H1 (cell line): ENCODE results near the gene RARRES2. TPM values are rescaled to one million over a fixed set of nuclear protein-coding genes. Genes with fewer than 3 reads are reported as not detected.

Source experiments
- CTCF ChIA-PET: fragments of 300-600 bp; sonication (Branson Sonifier 250); formaldehyde crosslinking; loops from one replicate; lab custom pipeline; 2021; ENCODE audit not compliant: partially characterized antibody; lab: Charles Lee
- POLR2A ChIA-PET: fragments of 300-600 bp; sonication (Branson Sonifier 250); formaldehyde crosslinking; loops from one replicate; lab custom pipeline; 2021; ENCODE audit warnings: inconsistent platforms; ENCODE audit not compliant: partially characterized antibody; lab: Charles Lee
- DNase-seq, 2 experiments: peaks; one replicate each; pipeline versions ENCODE4 v3.0.0 to v3.0.0-alpha.2; 2010 to 2022; ENCODE audit warnings: low spot score in 2 of 2, low read depth in 1 of 2, mixed read lengths in 1 of 2
- FAIRE-seq: peaks from 2 replicates; lab custom pipeline; 2011; peaks lifted over from hg19 to GRCh38; lab: Jason Lieb, UNC
- H2AFZ ChIP-seq: 2 replicates; pipeline ENCODE4 v1.8.1; 2012; ENCODE audit warnings: low read length, inconsistent platforms
- H2AK5ac ChIP-seq: 2 replicates; pipeline ENCODE4 v1.6.1; 2013; ENCODE audit warnings: low read depth, low read length
- H2BK120ac ChIP-seq: replicated peaks from 2 replicates; pipeline ENCODE3; 2013; ENCODE audit warnings: low read depth, low read length, inconsistent platforms
- H2BK12ac ChIP-seq: 2 replicates; pipeline ENCODE4 v1.6.1; 2013; ENCODE audit warnings: low read depth, low read length
- H2BK15ac ChIP-seq: 2 replicates; pipeline ENCODE4 v1.6.1; 2013; ENCODE audit warnings: low read length
- H2BK20ac ChIP-seq: 2 replicates; pipeline ENCODE4 v1.6.1; 2013; ENCODE audit warnings: low read length
- H2BK5ac ChIP-seq: 2 replicates; pipeline ENCODE4 v1.6.1; 2013; ENCODE audit warnings: low read depth, low read length
- H3K14ac ChIP-seq: 2 replicates; pipeline ENCODE4 v1.6.1; 2013; ENCODE audit warnings: inconsistent platforms; ENCODE audit not compliant: insufficient read length
- H3K18ac ChIP-seq: 2 replicates; pipeline ENCODE4 v1.6.1; 2013; ENCODE audit warnings: low read length; ENCODE audit errors: extremely low read depth
- H3K23ac ChIP-seq: 2 replicates; pipeline ENCODE4 v1.6.1; 2013; ENCODE audit warnings: inconsistent platforms; ENCODE audit not compliant: insufficient read length
- H3K23me2 ChIP-seq: 2 replicates; pipeline ENCODE4 v1.6.1; 2013; ENCODE audit warnings: low read depth, low read length
- H3K27ac ChIP-seq: 2 replicates; pipeline ENCODE4 v1.6.1; 2011; ENCODE audit warnings: low read depth, low read length, inconsistent platforms
- H3K27me3 ChIP-seq, 4 experiments: replicated peaks in 1 of 4; 1 replicate in 1 of 4; 2 replicates in 3 of 4; pipeline versions ENCODE4 v1.6.1 to v1.8.1; 2011 to 2013; ENCODE audit warnings: low read length in 3 of 4, mild to moderate bottlenecking in 3 of 4, inconsistent platforms in 2 of 4, mixed read lengths in 2 of 4, moderate library complexity in 1 of 4; ENCODE audit not compliant: control insufficient read depth in 3 of 4, insufficient read depth in 3 of 4; ENCODE audit errors: extremely low read depth in 1 of 4
- H3K36me3 ChIP-seq, 4 experiments: 2 replicates each; pipeline versions ENCODE4 v1.6.1 to v1.8.1; 2011 to 2013; ENCODE audit warnings: mild to moderate bottlenecking in 4 of 4, low read length in 3 of 4, moderate library complexity in 2 of 4, control low read depth in 1 of 4, inconsistent platforms in 1 of 4; ENCODE audit not compliant: insufficient read depth in 4 of 4, control insufficient read depth in 2 of 4
- H3K4ac ChIP-seq: replicated peaks from 2 replicates; pipeline ENCODE3; 2013; ENCODE audit warnings: low read length, low read depth, mixed read lengths, inconsistent platforms; ENCODE audit not compliant: insufficient read length
- H3K4me1 ChIP-seq, 4 experiments: replicated peaks in 1 of 4; 1 replicate in 1 of 4; 2 replicates in 3 of 4; pipeline versions ENCODE4 v1.6.1 to v1.8.1; 2011 to 2013; ENCODE audit warnings: low read length in 3 of 4, inconsistent platforms in 2 of 4, mixed read lengths in 1 of 4; ENCODE audit not compliant: insufficient read depth in 4 of 4, control insufficient read depth in 3 of 4
- H3K4me2 ChIP-seq, 2 experiments: 2 replicates each; pipeline versions ENCODE4 v1.6.1 to v1.8.1; 2011 to 2013; ENCODE audit warnings: low read depth in 2 of 2, low read length in 2 of 2, control low read depth in 1 of 2, inconsistent platforms in 1 of 2, mild to moderate bottlenecking in 1 of 2; ENCODE audit not compliant: insufficient read depth in 1 of 2
- H3K4me3 ChIP-seq, 4 experiments: fragments of 200-600, 300-600 bp in 1 of 4; sonication (generic), shearing (Covaris generic), sonication (Bioruptor Twin) in 1 of 4; 2 replicates each; pipeline versions ENCODE4 v1.5.1 to v1.8.1; 2011 to 2016; ENCODE audit warnings: low read length in 4 of 4, low read depth in 3 of 4, control low read depth in 2 of 4, inconsistent platforms in 2 of 4, mild to moderate bottlenecking in 2 of 4, mixed read lengths in 1 of 4, moderate library complexity in 1 of 4; ENCODE audit not compliant: insufficient read depth in 2 of 4; ENCODE audit errors: extremely low read depth in 1 of 4
- H3K56ac ChIP-seq: replicated peaks from 2 replicates; pipeline ENCODE3; 2013; ENCODE audit warnings: low read depth, mild to moderate bottlenecking, mixed read lengths, low read length, inconsistent platforms; ENCODE audit not compliant: insufficient read length
- H3K79me1 ChIP-seq: 2 replicates; pipeline ENCODE4 v1.6.1; 2013; ENCODE audit warnings: low read depth, low read length, control low read depth
- H3K79me2 ChIP-seq, 2 experiments: 2 replicates each; pipeline versions ENCODE4 v1.6.1 to v1.8.1; 2012 to 2013; ENCODE audit warnings: low read length in 2 of 2, mild to moderate bottlenecking in 2 of 2, inconsistent platforms in 1 of 2; ENCODE audit not compliant: insufficient read depth in 2 of 2, control insufficient read depth in 1 of 2
- H3K9ac ChIP-seq, 4 experiments: replicated peaks in 1 of 4; 1 replicate in 1 of 4; 2 replicates in 3 of 4; pipeline versions ENCODE4 v1.6.1 to v1.8.1; 2011 to 2013; ENCODE audit warnings: low read depth in 3 of 4, low read length in 3 of 4, control low read depth in 2 of 4, mild to moderate bottlenecking in 2 of 4, moderate library complexity in 2 of 4, inconsistent platforms in 1 of 4; ENCODE audit errors: extremely low read depth in 1 of 4
- H3K9me3 ChIP-seq, 2 experiments: 2 replicates each; pipeline versions ENCODE4 v1.6.1 to v1.8.1; 2012 to 2013; ENCODE audit warnings: mild to moderate bottlenecking in 2 of 2, moderate library complexity in 2 of 2, control low read depth in 1 of 2, inconsistent platforms in 1 of 2, low read depth in 1 of 2, low read length in 1 of 2, mixed read lengths in 1 of 2; ENCODE audit not compliant: insufficient read depth in 2 of 2
- H4K20me1 ChIP-seq, 2 experiments: replicated peaks in 1 of 2; 2 replicates each; pipeline versions ENCODE3 to v1.8.1; 2011 to 2013; ENCODE audit warnings: inconsistent platforms in 2 of 2, low read length in 2 of 2, mild to moderate bottlenecking in 1 of 2; ENCODE audit not compliant: insufficient read depth in 2 of 2, control insufficient read depth in 1 of 2
- H4K5ac ChIP-seq: 2 replicates; pipeline ENCODE4 v1.6.1; 2013; ENCODE audit warnings: low read length, low read depth, mixed read lengths, inconsistent platforms; ENCODE audit not compliant: insufficient read length
- H4K8ac ChIP-seq: 2 replicates; pipeline ENCODE4 v1.8.0; 2013; ENCODE audit warnings: mild to moderate bottlenecking, moderate library complexity, low read length, inconsistent platforms; ENCODE audit not compliant: insufficient read depth; ENCODE audit errors: extremely low read depth
- H4K91ac ChIP-seq: replicated peaks from 2 replicates; pipeline ENCODE3; 2013; ENCODE audit warnings: low read length, mixed read lengths, inconsistent platforms; ENCODE audit not compliant: insufficient read length
- ASH2L ChIP-seq: fragments of 200-600, 300-600 bp; sonication (generic); IDR thresholded peaks from one replicate; pipeline ENCODE4 v1.7.1; 2017; ENCODE audit warnings: low read length
- TBP ChIP-seq: IDR thresholded peaks from 2 replicates; pipeline ENCODE4 v1.6.1; 2011; ENCODE audit warnings: low read depth, low read length, improper control_type of control experiment
- TCF12 ChIP-seq: IDR thresholded peaks from 2 replicates; pipeline ENCODE4 v1.6.1; 2011; ENCODE audit warnings: low read depth, mild to moderate bottlenecking, low read length
- TEAD4 ChIP-seq: IDR thresholded peaks from 2 replicates; pipeline ENCODE4 v1.6.1; 2012; ENCODE audit warnings: low read depth, low read length, inconsistent platforms, mixed read lengths
- WGBS, 2 experiments: shearing (Covaris generic) in 1 of 2; methylation state at CpG; one replicate each; pipeline versions ENCODE4 v1.1.6 to v1.1.7; 2013 to 2015; ENCODE audit warnings: low lambda C conversion rate in 2 of 2, mixed read lengths in 2 of 2, inconsistent platforms in 1 of 2, low coverage in 1 of 2, missing lambda C conversion rate in 1 of 2; ENCODE audit not compliant: insufficient replicate concordance in 2 of 2, insufficient coverage in 1 of 2, insufficient read length in 1 of 2; ENCODE audit errors: extremely low coverage in 1 of 2, missing lambda C conversion rate in 1 of 2; 5-methylcytosine and 5-hydroxymethylcytosine counted together
- polyA plus RNA-seq, 7 experiments: library from polyadenylated mRNA; depleted of rRNA in 3 of 7; stranded (reverse) in 5 of 7; unstranded in 2 of 7; fragments of >200 nt in 5 of 7; fragments of 200-250 nt in 2 of 7; gene quantifications; 1 replicate in 5 of 7; 2 replicates in 1 of 7; 4 replicates in 1 of 7; pipeline versions ENCODE4 v1.2.1 to v1.2.3, GENCODE V29; 2011 to 2013; ENCODE audit warnings: missing spikeins in 2 of 7, mixed read lengths in 2 of 7
- total RNA-seq: library from RNA; stranded (reverse); fragmentation: NEBNext Ultra II Directional; extraction: Animal tissue kit (Norgen Biotek cat#: 25700); gene quantifications from 2 replicates; pipeline ENCODE4 v1.2.1, GENCODE V29; 2021

The RARRES2 gene
- total and polyA plus RNA-seq, 2 of the 8 experiments (the other 6 are each of a cell fraction or from before 2014, with no cell fraction given), result 254 to 441 TPM

GRCh38 chr7:150307904-150308303, 33.5 kb downstream of the RARRES2 start:
- Histone ChIP-seq H3K79me1 (no peaks in the 10 kb centered on the region), H3K4me2 (no peak overlapping the region)
- no peak for DNase-seq
- TF ChIP-seq TCF12 (no peak), TBP (no peak), ASH2L (no peak), TEAD4 (peak; percentile 85)

More at GRCh38 chr7:150307904-150308303, 33.5 kb downstream of the RARRES2 start:
- 92 to 100% methylated on average over 1 to 9 of the region's 9 CpGs for WGBS, 2 experiments
- Histone ChIP-seq H4K8ac (no peak overlapping the region), H4K20me1 (no peaks in the 10 kb centered on the region), H3K23me2 (no peaks in the 10 kb centered on the region; the same call in 1 of the 2 replicates), H2BK15ac (no peak overlapping the region), H3K56ac (no peak overlapping the region), H3K18ac (no peak overlapping the region), H3K23ac (no peak overlapping the region), H2BK120ac (no peak overlapping the region), H3K14ac (no peak overlapping the region), H3K4me1 (peaks cover 0 to 7% (median 3%) of the 10 kb centered on the region in 4 experiments; a peak in 3 of 7 replicates), H3K9me3 (0 out of 4 replicates have a peak, but pooled peaks cover 0 to 4% of the 10 kb centered on the region in 2 experiments), H3K27ac (no peak overlapping the region), H4K91ac (no peak overlapping the region), H4K5ac (no peak overlapping the region), H3K27me3 (peaks cover 0 to 6% (median 0%) of the 10 kb centered on the region in 4 experiments; a peak in 2 of 7 replicates), H3K9ac (no peak overlapping the region), H3K4me3 (no peak overlapping the region), H2BK5ac (no peak overlapping the region), H3K79me2 (no peaks in the 10 kb centered on the region), H3K4ac (no peak overlapping the region), H2AFZ (no peak overlapping the region), H2AK5ac (no peak overlapping the region), H2BK20ac (no peak overlapping the region), H3K36me3 (no peaks in the 10 kb centered on the region), H2BK12ac (no peak overlapping the region)
- FAIRE-seq, result no peak
- ChIA-PET CTCF (interaction anchor here (0.6 to 1.0 kb wide), 3 partner anchors 49 to 85 kb away, joined by 3 to 4 read pairs (median 3); no protein-coding TSS in a partner anchor), POLR2A (interaction anchor here (0.6 kb wide), 1 partner anchor 23 kb away, joined by 5 read pairs; no protein-coding TSS in a partner anchor)
